Measurements from ENCODE around the gene KCNJ1.

DNA sequence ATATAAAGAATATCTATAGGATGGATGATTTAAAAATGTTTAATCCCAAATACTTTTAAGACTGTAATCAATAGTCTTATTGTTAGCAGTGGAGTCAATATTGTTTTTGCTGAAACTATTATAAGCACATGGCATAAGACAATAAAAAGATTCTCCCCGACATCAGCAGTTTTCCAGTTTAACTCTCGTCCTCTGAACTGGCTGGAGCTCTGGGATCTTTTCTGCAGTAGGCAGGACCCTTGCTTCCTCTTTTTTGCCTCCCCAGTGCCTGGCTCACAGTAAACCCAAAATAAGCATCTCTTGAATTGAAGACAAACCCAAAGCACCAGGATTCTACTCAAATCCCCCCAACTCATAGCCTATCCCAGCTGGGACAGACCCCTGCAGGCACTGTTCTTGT is 32.9 kb downstream of the KCNJ1 start:
- TF ChIP-seq, protein P1, sequence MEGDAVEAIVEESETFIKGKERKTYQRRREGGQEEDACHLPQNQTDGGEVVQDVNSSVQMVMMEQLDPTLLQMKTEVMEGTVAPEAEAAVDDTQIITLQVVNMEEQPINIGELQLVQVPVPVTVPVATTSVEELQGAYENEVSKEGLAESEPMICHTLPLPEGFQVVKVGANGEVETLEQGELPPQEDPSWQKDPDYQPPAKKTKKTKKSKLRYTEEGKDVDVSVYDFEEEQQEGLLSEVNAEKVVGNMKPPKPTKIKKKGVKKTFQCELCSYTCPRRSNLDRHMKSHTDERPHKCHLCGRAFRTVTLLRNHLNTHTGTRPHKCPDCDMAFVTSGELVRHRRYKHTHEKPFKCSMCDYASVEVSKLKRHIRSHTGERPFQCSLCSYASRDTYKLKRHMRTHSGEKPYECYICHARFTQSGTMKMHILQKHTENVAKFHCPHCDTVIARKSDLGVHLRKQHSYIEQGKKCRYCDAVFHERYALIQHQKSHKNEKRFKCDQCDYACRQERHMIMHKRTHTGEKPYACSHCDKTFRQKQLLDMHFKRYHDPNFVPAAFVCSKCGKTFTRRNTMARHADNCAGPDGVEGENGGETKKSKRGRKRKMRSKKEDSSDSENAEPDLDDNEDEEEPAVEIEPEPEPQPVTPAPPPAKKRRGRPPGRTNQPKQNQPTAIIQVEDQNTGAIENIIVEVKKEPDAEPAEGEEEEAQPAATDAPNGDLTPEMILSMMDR (IDR thresholded peaks at IDR 0.05): no peak
- TF ChIP-seq POLR2A (IDR thresholded peaks at IDR 0.05): no peak

All from right lobe of liver (tissue), 4 donors.